Epidermal melanocyte (primary cell): ENCODE data around the gene CHCHD6.
A peak's percentile ranks its signal among the peaks of the same experiment; 100 is the strongest.

Source experiments
- DNase-seq: peaks from one replicate; pipeline ENCODE4 v3.0.0; 2011; ENCODE audit warnings: low spot score; ENCODE audit not compliant: insufficient read length

The CHCHD6 gene

GRCh38 chr3:126742057-126742456 is 38.0 kb downstream of the CHCHD6 start:
- no peak for DNase-seq

GRCh38 chr3:126743350-126743749 is 39.3 kb downstream of the CHCHD6 start:
- DNase-seq, result no peak

- no peak for DNase-seq
These were observed 39.7 kb downstream of the CHCHD6 start for GRCh38 chr3:126743781-126744180.

- DNase-seq, result no peak
These were observed 41.8 kb downstream of the CHCHD6 start for GRCh38 chr3:126745760-126746394.

- no peak for DNase-seq
These were observed 42.5 kb downstream of the CHCHD6 start for GRCh38 chr3:126746395-126747177.

GRCh38 chr3:126747768-126748167 is 43.7 kb downstream of the CHCHD6 start:
- no peak for DNase-seq

- DNase-seq, result no peak
These were observed 44.9 kb downstream of the CHCHD6 start for GRCh38 chr3:126748701-126749546.

- DNase-seq, result no peak
These were observed 45.5 kb downstream of the CHCHD6 start for GRCh38 chr3:126749547-126749875.

- DNase-seq, result no peak
These were observed 46.1 kb downstream of the CHCHD6 start for GRCh38 chr3:126749931-126750755.

GRCh38 chr3:126750756-126751121 is 46.7 kb downstream of the CHCHD6 start:
- no peak for DNase-seq

- no peak for DNase-seq
These were observed 47.7 kb downstream of the CHCHD6 start for GRCh38 chr3:126751611-126752302.

- DNase-seq, result peak; percentile 58
These were observed 48.5 kb downstream of the CHCHD6 start for GRCh38 chr3:126752303-126753190.

- DNase-seq, result no peak
These were observed 49.4 kb downstream of the CHCHD6 start for GRCh38 chr3:126753191-126754160.

- DNase-seq, result no peak
These were observed 51.8 kb downstream of the CHCHD6 start for GRCh38 chr3:126755866-126756265.

- DNase-seq, result no peak
These were observed 54.0 kb downstream of the CHCHD6 start for GRCh38 chr3:126758026-126758425.

GRCh38 chr3:126758882-126759281 is 54.8 kb downstream of the CHCHD6 start:
- no peak for DNase-seq

GRCh38 chr3:126760541-126760940 is 56.5 kb downstream of the CHCHD6 start:
- no peak for DNase-seq

- DNase-seq, result no peak
These were observed 59.0 kb downstream of the CHCHD6 start for GRCh38 chr3:126763035-126763434.
